Astrocyte (in vitro differentiated cells and primary cell): ENCODE measurements around the gene RICTOR.

Source experiments
- CTCF ChIP-seq: IDR thresholded peaks from 2 replicates; pipeline ENCODE4 v1.5.1; 2011; ENCODE audit warnings: low read depth, mild to moderate bottlenecking, inconsistent platforms, low read length, moderate library complexity; ENCODE audit not compliant: insufficient read depth
- EZH2 ChIP-seq: IDR thresholded peaks from 2 replicates; pipeline ENCODE4 v1.6.1; 2012; ENCODE audit warnings: mild to moderate bottlenecking, low read length, inconsistent platforms; ENCODE audit not compliant: insufficient read depth

- no peak for TF ChIP-seq CTCF
- TF ChIP-seq EZH2: no peak
Observed at GRCh38 chr5:38926121-38926520, 148.1 kb downstream of the RICTOR start.
